Measurements from ENCODE around the gene EFNB1. TPM values are rescaled to one million over a fixed set of nuclear protein-coding genes. Genes with fewer than 3 reads are reported as not detected.

Gene EFNB1
- total and polyA plus RNA-seq, 2 of the 8 experiments (the other 6 are each of a cell fraction or from before 2014, with no cell fraction given), result 2.3 to 5.4 TPM

- Histone ChIP-seq H3K27me3 (replicated peaks in 1 of 4; ENCODE audit: control insufficient read depth in 3 of 4, extremely low read depth in 1 of 4, insufficient read depth in 3 of 4, low read length in 3 of 4) (peaks cover 35 to 69% (median 64%) of the 10 kb centered on the region in 4 experiments), H4K8ac (ENCODE audit: extremely low read depth, insufficient read depth, low read length) (no peak overlapping the region), H2BK120ac (replicated peaks; ENCODE audit: low read depth, low read length) (no peak overlapping the region), H3K18ac (ENCODE audit: extremely low read depth, low read length) (no peak overlapping the region), H2AK5ac (ENCODE audit: low read depth, low read length) (no peak overlapping the region), H2AFZ (ENCODE audit: low read length) (no peak overlapping the region), H4K5ac (ENCODE audit: insufficient read length, low read depth, low read length) (no peak overlapping the region), H4K91ac (replicated peaks; ENCODE audit: insufficient read length, low read length) (no peak overlapping the region), H3K79me1 (ENCODE audit: low read depth, low read length) (no peaks in the 10 kb centered on the region), H2BK12ac (ENCODE audit: low read depth, low read length) (no peak overlapping the region), H2BK15ac (ENCODE audit: low read length) (no peak overlapping the region), H3K79me2 (ENCODE audit: control insufficient read depth in 1 of 2, insufficient read depth in 2 of 2, low read length in 2 of 2) (no peaks in the 10 kb centered on the region), H3K9me3 (ENCODE audit: insufficient read depth in 2 of 2, low read depth in 1 of 2, low read length in 1 of 2) (no peaks in the 10 kb centered on the region; a peak in 1 of 4 replicates), H3K4me1 (replicated peaks in 1 of 4; ENCODE audit: control insufficient read depth in 3 of 4, insufficient read depth in 4 of 4, low read length in 3 of 4) (peaks cover 0 to 14% (median 3%) of the 10 kb centered on the region in 4 experiments; a peak in 5 of 7 replicates), H3K23me2 (ENCODE audit: low read depth, low read length) (peaks cover 10% of the 10 kb centered on the region; the same call in 1 of the 2 replicates), H2BK5ac (ENCODE audit: low read depth, low read length) (no peak overlapping the region), H3K56ac (replicated peaks; ENCODE audit: insufficient read length, low read depth, low read length) (no peak overlapping the region), H3K9ac (replicated peaks in 1 of 4; ENCODE audit: extremely low read depth in 1 of 4, low read depth in 3 of 4, low read length in 3 of 4) (no peak overlapping the region), H3K4me2 (ENCODE audit: insufficient read depth in 1 of 2, low read depth in 2 of 2, low read length in 2 of 2) (peak overlapping the region; percentile 54 to 59; a peak in 2 of 4 replicates), H3K36me3 (ENCODE audit: control insufficient read depth in 2 of 4, insufficient read depth in 4 of 4, low read length in 3 of 4) (no peaks in the 10 kb centered on the region), H3K23ac (ENCODE audit: insufficient read length) (no peak overlapping the region), H3K4ac (replicated peaks; ENCODE audit: insufficient read length, low read depth, low read length) (no peak overlapping the region), H3K4me3 (ENCODE audit: extremely low read depth in 1 of 4, insufficient read depth in 2 of 4, low read depth in 3 of 4, low read length in 4 of 4) (peak overlapping the region in 1 of 4 experiments; percentile 37; a peak in 2 of 8 replicates), H2BK20ac (ENCODE audit: low read length) (no peak overlapping the region), H4K20me1 (replicated peaks in 1 of 2; ENCODE audit: control insufficient read depth in 1 of 2, insufficient read depth in 2 of 2, low read length in 2 of 2) (peaks cover 15 to 23% of the 10 kb centered on the region in 2 experiments), H3K14ac (ENCODE audit: insufficient read length) (no peak overlapping the region), H3K27ac (ENCODE audit: low read depth, low read length) (no peak overlapping the region)
- POLR2A ChIA-PET (ENCODE audit: partially characterized antibody), result interaction anchor here (0.7 to 1.2 kb wide), 3 partner anchors 15 to 157 kb away, joined by 3 to 4 read pairs (median 4); no protein-coding TSS in a partner anchor
- TF ChIP-seq, protein P1, sequence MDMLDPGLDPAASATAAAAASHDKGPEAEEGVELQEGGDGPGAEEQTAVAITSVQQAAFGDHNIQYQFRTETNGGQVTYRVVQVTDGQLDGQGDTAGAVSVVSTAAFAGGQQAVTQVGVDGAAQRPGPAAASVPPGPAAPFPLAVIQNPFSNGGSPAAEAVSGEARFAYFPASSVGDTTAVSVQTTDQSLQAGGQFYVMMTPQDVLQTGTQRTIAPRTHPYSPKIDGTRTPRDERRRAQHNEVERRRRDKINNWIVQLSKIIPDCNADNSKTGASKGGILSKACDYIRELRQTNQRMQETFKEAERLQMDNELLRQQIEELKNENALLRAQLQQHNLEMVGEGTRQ (IDR thresholded peaks at IDR 0.05; ENCODE audit: low read length), result no peak
- TF ChIP-seq RAD21 (IDR thresholded peaks at IDR 0.05 in 1 of 2, conservative IDR thresholded peaks at IDR 0.05 in 1 of 2; ENCODE audit: low read depth in 2 of 2, low read length in 2 of 2), result peak in 1 of 2 experiments; percentile 15; a peak in 1 of 4 replicates
- FAIRE-seq, result no peak
- CTCF ChIA-PET (ENCODE audit: partially characterized antibody), result interaction anchor here (0.6 to 3.5 kb wide), 9 partner anchors 9 to 555 kb away, joined by 3 to 12 read pairs (median 3); no protein-coding TSS in a partner anchor
- WGBS, 2 experiments (ENCODE audit: extremely low coverage in 1 of 2, insufficient coverage in 1 of 2, insufficient read length in 1 of 2, insufficient replicate concordance in 2 of 2, low coverage in 1 of 2, low lambda C conversion rate in 2 of 2, missing lambda C conversion rate in 1 of 2), result 48% methylated on average over 9 of the region's 12 CpGs; no CpG with 5 or more reads in 1 of the 2 experiments
- peak in 1 of 2 experiments; percentile 38 for DNase-seq (ENCODE audit: low read depth in 1 of 2, low spot score in 2 of 2)
Observed at GRCh38 chrX:68832516-68833447, 4.0 kb downstream of the EFNB1 start.
